ENCODE results near the gene CHRNA5. TPM values are rescaled to one million over a fixed set of nuclear protein-coding genes. Genes with fewer than 3 reads are reported as not detected.

Gene CHRNA5
- total and polyA plus RNA-seq, 2 donors from 2014 or later = 0.41 to 0.76 TPM

DNA sequence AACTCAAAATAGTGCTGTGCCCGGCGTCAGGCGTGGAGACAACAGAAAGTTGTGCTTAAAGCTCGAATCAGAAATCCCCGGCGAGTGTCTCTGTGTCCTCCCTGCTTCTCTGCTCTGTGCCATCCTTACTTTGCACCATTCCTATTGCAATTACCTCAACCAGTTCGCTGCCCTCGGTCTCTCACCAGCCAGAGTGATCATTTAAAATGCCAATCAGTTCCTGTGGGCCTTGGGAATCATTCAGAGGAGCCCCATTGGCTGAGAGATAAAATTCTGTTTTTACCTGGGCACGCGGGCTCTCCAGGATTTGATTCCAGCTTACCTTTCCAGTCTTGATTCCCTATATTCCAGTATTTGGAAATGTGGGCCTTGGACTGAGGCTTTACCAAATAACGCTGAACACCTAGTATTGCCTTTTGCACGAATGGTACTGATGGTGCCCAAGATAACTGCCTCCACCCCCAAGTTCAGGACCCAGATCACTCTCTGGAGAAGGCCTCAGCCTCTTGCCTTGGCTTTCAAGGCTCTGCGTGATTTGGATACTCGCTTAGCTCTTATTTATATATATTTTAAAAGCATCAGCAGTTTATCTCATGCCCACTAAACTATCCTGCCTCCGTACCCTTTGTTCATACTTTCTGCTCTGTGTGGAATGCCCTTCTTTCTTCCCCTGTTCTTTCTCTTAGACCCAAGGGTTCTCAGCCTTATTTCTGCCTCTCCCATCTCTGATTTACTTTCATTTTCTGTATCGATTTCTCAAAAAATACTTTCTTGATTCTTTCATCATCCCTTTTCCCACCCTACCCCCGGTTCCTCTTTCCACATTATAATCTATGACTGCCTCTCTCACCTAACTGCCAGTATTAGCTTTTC is 24.2 kb upstream of the CHRNA5 start:
- Histone ChIP-seq H3K27me3 (ENCODE audit: control insufficient read depth, insufficient read depth, low read length) (no peaks in the 10 kb centered on the region), H3K27ac (ENCODE audit: low read depth in 2 of 2, low read length in 2 of 2) (peak overlapping the region; percentile 86 to 93), H3K36me3 (ENCODE audit: control insufficient read depth in 2 of 3, insufficient read depth in 3 of 3, low read length in 3 of 3) (peaks cover 9 to 28% (median 11%) of the 10 kb centered on the region in 3 donors), H3K9ac (ENCODE audit: low read length in 3 of 3) (peak overlapping the region; percentile 57 to 99 (median 97)), H3K4me1 (ENCODE audit: control insufficient read depth in 2 of 3, insufficient read depth in 2 of 3, low read depth in 1 of 3, low read length in 3 of 3) (peaks cover 0 to 2% (median 0%) of the 10 kb centered on the region in 3 donors), H3K9me3 (ENCODE audit: control insufficient read depth in 2 of 3, insufficient read depth in 1 of 3, low read length in 3 of 3) (no peaks in the 10 kb centered on the region), H3K4me3 (ENCODE audit: low read length in 3 of 3) (peak overlapping the region; percentile 95 to 99 (median 98))
- DNase-seq (no peak), FAIRE-seq (no peak)
- intact Hi-C loops (cut with DNase I) = no loop called here
- TF ChIP-seq, protein P1, sequence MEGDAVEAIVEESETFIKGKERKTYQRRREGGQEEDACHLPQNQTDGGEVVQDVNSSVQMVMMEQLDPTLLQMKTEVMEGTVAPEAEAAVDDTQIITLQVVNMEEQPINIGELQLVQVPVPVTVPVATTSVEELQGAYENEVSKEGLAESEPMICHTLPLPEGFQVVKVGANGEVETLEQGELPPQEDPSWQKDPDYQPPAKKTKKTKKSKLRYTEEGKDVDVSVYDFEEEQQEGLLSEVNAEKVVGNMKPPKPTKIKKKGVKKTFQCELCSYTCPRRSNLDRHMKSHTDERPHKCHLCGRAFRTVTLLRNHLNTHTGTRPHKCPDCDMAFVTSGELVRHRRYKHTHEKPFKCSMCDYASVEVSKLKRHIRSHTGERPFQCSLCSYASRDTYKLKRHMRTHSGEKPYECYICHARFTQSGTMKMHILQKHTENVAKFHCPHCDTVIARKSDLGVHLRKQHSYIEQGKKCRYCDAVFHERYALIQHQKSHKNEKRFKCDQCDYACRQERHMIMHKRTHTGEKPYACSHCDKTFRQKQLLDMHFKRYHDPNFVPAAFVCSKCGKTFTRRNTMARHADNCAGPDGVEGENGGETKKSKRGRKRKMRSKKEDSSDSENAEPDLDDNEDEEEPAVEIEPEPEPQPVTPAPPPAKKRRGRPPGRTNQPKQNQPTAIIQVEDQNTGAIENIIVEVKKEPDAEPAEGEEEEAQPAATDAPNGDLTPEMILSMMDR (IDR thresholded peaks at IDR 0.05; ENCODE audit: borderline replicate concordance, extremely low read depth, insufficient read depth) = no peak

DNA sequence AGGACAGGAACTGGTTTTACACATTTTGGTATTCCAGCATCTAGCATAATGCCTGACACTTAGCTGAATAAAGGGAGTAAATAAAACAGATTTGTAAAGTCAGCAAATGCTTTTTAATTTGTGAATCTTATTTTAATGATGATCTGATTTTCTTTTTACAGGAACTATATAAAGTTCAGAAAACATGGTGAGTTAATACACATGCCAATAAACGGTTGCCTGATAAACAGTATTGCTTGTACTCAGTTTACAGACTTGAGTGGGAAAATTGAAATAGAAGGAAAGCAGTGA is 23.6 kb upstream of the CHRNA5 start:
- H3K4me3 ChIP-seq (ENCODE audit: low read length in 3 of 3) = peak overlapping the region in 2 of 3 donors; percentile 95 to 98
- no peak overlapping the region for H3K27ac ChIP-seq (ENCODE audit: low read depth in 2 of 2, low read length in 2 of 2)
- DNase-seq (no peak), FAIRE-seq (no peak)
- no peaks in the 10 kb centered on the region for H3K27me3 ChIP-seq (ENCODE audit: control insufficient read depth, insufficient read depth, low read length)
- no peaks in the 10 kb centered on the region for H3K9me3 ChIP-seq (ENCODE audit: control insufficient read depth in 2 of 3, insufficient read depth in 1 of 3, low read length in 3 of 3)
- peaks cover 0 to 2% (median 0%) of the 10 kb centered on the region in 3 donors for H3K4me1 ChIP-seq (ENCODE audit: control insufficient read depth in 2 of 3, insufficient read depth in 2 of 3, low read depth in 1 of 3, low read length in 3 of 3)
- peaks cover 9 to 34% (median 11%) of the 10 kb centered on the region in 3 donors for H3K36me3 ChIP-seq (ENCODE audit: control insufficient read depth in 2 of 3, insufficient read depth in 3 of 3, low read length in 3 of 3)
- TF ChIP-seq, protein P1 (IDR thresholded peaks at IDR 0.05; ENCODE audit: borderline replicate concordance, extremely low read depth, insufficient read depth) = no peak
- intact Hi-C loops (cut with DNase I) = no loop called here
- H3K9ac ChIP-seq (ENCODE audit: low read length in 3 of 3) = peak overlapping the region in 2 of 3 donors; percentile 97 to 99

GRCh38 chr15:78542647-78543046 is 22.7 kb upstream of the CHRNA5 start:
- H3K27ac ChIP-seq (ENCODE audit: low read depth in 2 of 2, low read length in 2 of 2) = no peak overlapping the region
- TF ChIP-seq, protein P1 (IDR thresholded peaks at IDR 0.05; ENCODE audit: borderline replicate concordance, extremely low read depth, insufficient read depth) = no peak
- H3K4me3 ChIP-seq (ENCODE audit: low read length in 3 of 3) = no peak overlapping the region
- no peak overlapping the region for H3K9ac ChIP-seq (ENCODE audit: low read length in 3 of 3)
- peaks cover 0 to 2% (median 0%) of the 10 kb centered on the region in 3 donors for H3K4me1 ChIP-seq (ENCODE audit: control insufficient read depth in 2 of 3, insufficient read depth in 2 of 3, low read depth in 1 of 3, low read length in 3 of 3)
- H3K36me3 ChIP-seq (ENCODE audit: control insufficient read depth in 2 of 3, insufficient read depth in 3 of 3, low read length in 3 of 3) = peaks cover 13 to 43% (median 17%) of the 10 kb centered on the region in 3 donors
- FAIRE-seq (no peak), DNase-seq (no peak)
- H3K27me3 ChIP-seq (ENCODE audit: control insufficient read depth, insufficient read depth, low read length) = no peaks in the 10 kb centered on the region
- H3K9me3 ChIP-seq (ENCODE audit: control insufficient read depth in 2 of 3, insufficient read depth in 1 of 3, low read length in 3 of 3) = no peaks in the 10 kb centered on the region
- intact Hi-C loops (cut with DNase I) = no loop called here
